Measurements from ENCODE around the gene NUBP2. TPM values are rescaled to one million over a fixed set of nuclear protein-coding genes. Genes with fewer than 3 reads are reported as not detected.

The NUBP2 gene
- total RNA-seq, 1 donor from 2014 or later = 53.7 TPM

- intact Hi-C loops (cut with micrococcal nuclease) = no loop called here
Measured at GRCh38 chr16:1757714-1758461, 24.9 kb upstream of the NUBP2 start.

GRCh38 chr16:1758923-1759322, 23.8 kb upstream of the NUBP2 start:
- intact Hi-C loops (cut with micrococcal nuclease) = no loop called here

DNA sequence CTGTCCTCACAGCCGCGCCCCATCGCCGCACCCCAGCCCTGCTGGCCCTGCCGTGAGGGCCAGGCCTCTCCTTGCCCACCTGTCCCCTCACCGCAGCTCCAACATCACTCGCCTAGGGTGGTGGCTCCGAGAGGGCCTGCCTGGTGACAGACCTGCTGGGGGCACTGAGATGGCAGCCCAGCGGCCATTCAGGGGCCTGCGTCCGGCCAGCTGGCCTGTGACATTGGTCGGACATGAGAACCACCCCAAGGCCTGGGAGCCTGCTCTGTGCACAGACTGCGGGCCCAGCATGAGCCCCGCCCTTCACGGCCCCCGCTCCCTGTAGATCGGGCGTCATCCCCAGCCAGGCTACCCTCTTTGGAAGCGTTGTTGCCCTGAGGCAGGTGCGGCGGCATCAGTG, 23.2 kb upstream of the NUBP2 start:
- intact Hi-C loops (cut with micrococcal nuclease) = no loop called here

DNA sequence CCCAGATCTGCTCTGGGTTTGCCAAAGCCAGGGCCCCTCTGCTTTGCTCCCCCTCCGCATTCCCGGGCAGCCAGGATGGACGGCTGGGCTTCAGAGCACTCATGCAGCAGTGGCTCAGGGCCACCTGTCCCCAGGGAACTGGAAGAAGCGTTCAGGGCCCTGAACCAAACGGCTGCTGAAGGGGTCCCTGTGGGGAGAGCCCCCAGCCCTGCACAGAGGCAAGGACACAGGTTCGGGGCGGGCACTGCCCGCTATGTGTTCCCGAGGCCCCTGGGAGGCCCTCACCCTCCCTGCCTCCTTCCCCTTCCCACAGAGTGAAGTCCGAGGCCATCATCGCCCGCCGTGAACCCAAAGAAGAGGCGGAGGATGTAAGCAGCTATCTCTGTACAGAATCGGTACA, 21.8 kb upstream of the NUBP2 start:
- intact Hi-C loops (cut with micrococcal nuclease) = no loop called here

GRCh38 chr16:1761751-1762150, 21.0 kb upstream of the NUBP2 start:
- intact Hi-C loops (cut with micrococcal nuclease) = no loop called here

GRCh38 chr16:1762196-1762878, 20.4 kb upstream of the NUBP2 start:
- intact Hi-C loops (cut with micrococcal nuclease) = no loop called here

- intact Hi-C loops (cut with micrococcal nuclease) = no loop called here
Measured at GRCh38 chr16:1762879-1763520, 19.8 kb upstream of the NUBP2 start.

GRCh38 chr16:1763521-1764511, 18.9 kb upstream of the NUBP2 start:
- intact Hi-C loops (cut with micrococcal nuclease) = no loop called here

DNA sequence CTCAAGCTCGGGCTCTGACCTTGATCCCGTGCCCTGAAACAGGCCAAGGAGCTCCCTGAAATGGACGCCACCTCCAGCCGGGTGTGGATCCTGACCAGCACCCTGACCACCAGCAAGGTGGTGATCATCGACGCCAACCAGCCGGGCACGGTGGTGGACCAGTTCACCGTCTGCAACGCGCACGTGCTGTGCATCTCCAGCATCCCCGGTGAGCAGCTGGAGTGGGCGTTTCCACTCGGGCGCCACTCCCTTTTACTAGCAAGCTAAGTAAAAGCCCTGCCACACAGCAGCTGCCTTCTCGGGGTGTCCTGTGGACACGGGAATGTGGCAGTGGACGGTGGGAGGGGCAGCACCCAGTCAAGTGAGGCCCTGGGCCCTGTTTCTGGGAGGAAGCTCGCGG, 17.8 kb upstream of the NUBP2 start:
- intact Hi-C loops (cut with micrococcal nuclease) = no loop called here

DNA sequence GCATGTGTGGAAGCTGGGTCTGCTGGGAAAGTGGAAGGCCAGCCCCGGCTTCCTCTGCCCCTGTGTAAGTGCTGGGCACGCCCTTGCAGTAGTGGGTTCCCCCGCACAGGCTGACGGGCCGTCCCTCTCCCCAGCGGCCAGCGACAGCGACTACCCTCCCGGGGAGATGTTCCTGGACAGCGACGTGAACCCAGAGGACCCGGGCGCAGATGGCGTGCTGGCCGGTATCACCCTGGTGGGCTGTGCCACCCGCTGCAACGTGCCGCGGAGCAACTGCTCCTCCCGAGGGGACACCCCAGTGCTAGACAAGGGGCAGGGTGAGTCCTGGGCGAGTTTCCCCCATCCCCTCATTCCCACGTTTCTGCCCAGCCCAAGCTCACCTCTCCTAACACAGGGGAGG, 16.9 kb upstream of the NUBP2 start:
- intact Hi-C loops (cut with micrococcal nuclease) = no loop called here

- intact Hi-C loops (cut with micrococcal nuclease) = no loop called here
Measured at GRCh38 chr16:1766231-1766630, 16.5 kb upstream of the NUBP2 start.

GRCh38 chr16:1766701-1767100, 16.1 kb upstream of the NUBP2 start:
- intact Hi-C loops (cut with micrococcal nuclease) = no loop called here

DNA sequence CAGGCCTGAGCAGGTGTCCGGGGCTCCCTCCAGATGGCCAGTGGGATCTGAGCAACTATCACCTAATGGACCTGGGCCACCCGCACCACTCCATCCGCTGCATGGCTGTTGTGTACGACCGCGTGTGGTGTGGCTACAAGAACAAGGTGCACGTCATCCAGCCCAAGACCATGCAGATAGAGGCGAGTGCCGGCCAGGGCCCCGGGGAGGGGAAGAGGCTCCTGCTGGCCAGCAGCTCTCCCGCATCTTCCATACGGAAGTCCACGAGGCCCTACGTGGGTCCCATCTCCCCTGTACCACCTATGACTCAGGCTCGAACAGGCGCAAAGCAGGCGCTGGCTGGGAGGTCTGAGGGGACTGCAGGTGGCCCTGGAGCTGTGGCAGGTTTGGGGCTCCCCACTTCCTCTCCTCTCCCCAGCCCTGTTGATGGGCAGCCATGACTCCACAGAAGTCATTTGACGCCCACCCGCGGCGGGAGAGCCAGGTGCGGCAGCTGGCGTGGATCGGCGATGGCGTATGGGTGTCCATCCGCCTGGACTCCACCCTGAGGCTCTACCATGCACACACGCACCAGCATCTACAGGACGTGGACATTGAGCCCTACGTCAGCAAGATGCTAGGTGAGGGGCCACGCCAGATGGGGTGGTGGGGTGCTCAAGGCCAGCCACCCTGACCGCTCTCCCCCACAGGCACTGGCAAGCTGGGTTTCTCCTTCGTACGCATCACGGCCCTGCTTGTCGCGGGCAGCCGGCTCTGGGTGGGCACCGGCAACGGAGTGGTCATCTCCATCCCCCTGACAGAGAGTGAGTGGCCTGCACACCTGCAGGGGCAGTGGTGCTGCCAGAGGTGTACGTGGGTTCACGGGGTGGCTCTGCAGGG, 15.4 kb upstream of the NUBP2 start:
- intact Hi-C loops (cut with micrococcal nuclease) = no loop called here

GRCh38 chr16:1768061-1768766, 14.5 kb upstream of the NUBP2 start:
- intact Hi-C loops (cut with micrococcal nuclease) = no loop called here

DNA sequence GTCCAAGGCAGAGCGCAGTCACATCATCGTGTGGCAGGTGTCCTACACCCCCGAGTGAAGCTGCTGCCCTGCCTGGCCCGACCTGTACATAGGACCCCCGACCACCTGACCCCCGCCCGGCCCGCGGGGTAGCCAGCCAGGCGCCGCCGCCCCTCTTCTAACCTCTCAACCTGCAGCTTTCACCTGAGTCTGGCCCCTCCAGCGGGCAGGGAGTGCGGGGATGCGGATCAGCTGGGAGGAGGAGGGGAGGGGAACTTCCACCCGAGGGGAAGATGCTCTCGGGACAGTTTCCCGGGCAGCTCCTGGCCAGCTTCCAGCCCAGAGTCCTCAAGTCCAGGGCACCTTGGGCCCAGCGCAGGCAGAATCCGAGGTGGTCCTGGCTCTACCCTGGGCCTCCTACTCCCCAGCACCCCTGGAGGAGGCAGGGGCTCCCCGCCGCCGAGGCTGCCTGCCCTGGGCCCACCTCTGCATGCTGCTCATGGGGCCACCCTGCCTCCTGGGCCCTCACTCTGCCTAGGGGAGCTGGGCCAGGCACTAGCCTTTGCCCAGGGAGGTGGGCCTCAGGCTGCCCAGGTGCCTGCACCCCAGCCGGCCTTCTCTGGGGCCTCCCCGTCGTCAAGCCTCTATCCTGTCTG, 13.9 kb upstream of the NUBP2 start:
- intact Hi-C loops (cut with micrococcal nuclease) = no loop called here

DNA sequence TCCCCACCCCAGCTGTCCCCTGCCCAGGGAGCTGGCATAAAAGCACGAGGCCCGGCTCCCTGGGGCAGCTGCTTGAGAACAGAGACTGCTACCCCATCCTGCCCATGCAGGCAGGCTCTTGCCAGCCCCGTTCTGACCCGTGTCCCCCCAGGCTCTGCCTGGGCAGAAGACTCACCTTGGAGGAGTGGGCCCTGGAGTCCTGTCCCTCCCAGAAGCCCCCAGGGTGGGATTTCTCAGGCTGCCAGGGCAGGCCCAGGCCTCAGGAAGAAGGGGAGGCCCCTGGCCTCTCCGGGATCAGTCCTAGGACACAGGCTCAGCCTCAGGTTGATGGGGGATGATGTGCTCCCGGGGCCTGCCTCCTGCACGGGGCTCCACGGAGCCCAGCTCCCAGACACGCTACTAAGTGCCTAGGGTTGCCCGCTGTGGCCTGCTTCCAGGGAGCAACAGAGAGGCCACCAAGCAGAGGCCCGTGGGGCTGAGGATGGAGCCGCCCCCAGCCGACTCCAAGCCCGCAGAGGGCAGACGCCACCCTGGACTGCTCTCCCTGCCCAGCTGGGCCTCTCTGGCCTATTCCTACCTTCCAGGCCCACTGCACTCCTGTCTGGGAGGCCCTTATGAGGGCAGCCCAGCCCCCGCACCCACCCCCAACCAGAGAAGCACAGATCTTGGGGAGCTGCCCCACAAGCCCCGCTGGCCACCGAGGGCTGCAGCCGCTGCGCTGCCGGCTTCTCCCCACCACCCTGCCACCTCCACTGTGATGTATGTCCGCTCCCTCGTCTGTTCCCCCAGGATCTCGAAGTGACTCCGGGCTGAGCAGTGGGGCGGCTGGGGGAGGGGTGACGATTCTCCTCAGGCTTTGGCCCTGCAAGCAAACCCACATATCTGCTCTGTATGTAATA, 13.1 kb upstream of the NUBP2 start:
- intact Hi-C loops (cut with micrococcal nuclease) = loop anchor here (5.0 to 10.0 kb wide), 4 partner anchors 235 to 903 kb away; partner anchors contain the start of gene TMEM204

GRCh38 chr16:1770328-1771187, 12.2 kb upstream of the NUBP2 start:
- intact Hi-C loops (cut with micrococcal nuclease) = loop anchor here (1.0 to 10.0 kb wide), 6 partner anchors 63 to 902 kb away; partner anchors contain the start of genes TMEM204 and UQCC4

Measured in T-helper 1 cell treated with Interleukin-12 subunit alpha and Interleukin-12 subunit beta and Interleukin-4 antibody, amounts not matched to agents 30 ng/mL and 1 ng/mL, for 36 hours (primary cell).